ENCODE results near the gene PATE4.

GRCh38 chr11:125873881-125874555 lies 40.9 kb downstream of the PATE4 start:
- TF ChIP-seq CTCF (IDR thresholded peaks at IDR 0.05; ENCODE audit: borderline replicate concordance, extremely low read depth, low read length, poor library complexity, severe bottlenecking) (no peak), EZH2 (IDR thresholded peaks at IDR 0.05; ENCODE audit: borderline replicate concordance, low read depth, low read length, severe bottlenecking) (no peak)

Data from DND-41 (cell line).